ENCODE measurements around the gene HLX.

- TF ChIP-seq CTCF (IDR thresholded peaks at IDR 0.05; ENCODE audit: insufficient read depth, low read length, poor library complexity, severe bottlenecking), result no peak
- no peak for TF ChIP-seq EZH2phosphoT487 (conservative IDR thresholded peaks at IDR 0.05; ENCODE audit: low read length)
Measured at GRCh38 chr1:220882061-220882891, 3.0 kb downstream of the HLX start.

Measured in SU-DHL-6 (cell line).